ENCODE measurements around the gene RAD51B.

Gene RAD51B

GRCh38 chr14:68473794-68474193, 654.2 kb downstream of the RAD51B start:
- no peak overlapping the region for H3K4me3 ChIP-seq (ENCODE audit: low read length)
- no peak for TF ChIP-seq CTCF (conservative IDR thresholded peaks at IDR 0.05; ENCODE audit: low read depth, low read length)
- DNase-seq (ENCODE audit: low read depth): no peak

GRCh38 chr14:68474741-68475140, 655.2 kb downstream of the RAD51B start:
- TF ChIP-seq CTCF (conservative IDR thresholded peaks at IDR 0.05; ENCODE audit: low read depth, low read length): no peak
- no peak for DNase-seq (ENCODE audit: low read depth)
- no peak overlapping the region for H3K4me3 ChIP-seq (ENCODE audit: low read length)

DNA sequence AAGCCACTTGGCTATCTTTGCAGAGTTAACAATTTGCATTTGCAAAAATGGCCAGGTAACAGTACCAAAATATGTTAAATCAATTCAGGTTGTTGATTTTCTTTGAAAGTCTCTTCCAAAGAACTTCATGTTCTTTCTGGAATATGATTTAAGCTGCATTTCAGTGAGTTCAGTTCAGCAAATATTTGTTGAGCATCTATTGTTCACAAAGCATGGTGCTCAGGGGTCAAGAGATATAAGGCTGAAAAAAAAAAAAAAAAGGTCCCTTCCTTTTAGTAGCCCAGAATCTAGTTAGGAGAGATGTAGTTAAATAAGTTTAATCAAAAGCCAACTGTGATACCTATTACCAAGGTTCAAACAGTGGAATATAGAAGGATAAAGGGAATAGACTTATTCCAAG, 656.2 kb downstream of the RAD51B start:
- DNase-seq (ENCODE audit: low read depth): no peak
- TF ChIP-seq CTCF (conservative IDR thresholded peaks at IDR 0.05; ENCODE audit: low read depth, low read length): no peak
- no peak overlapping the region for H3K4me3 ChIP-seq (ENCODE audit: low read length)

- peak; percentile 99 for DNase-seq (ENCODE audit: low read depth)
- no peak for TF ChIP-seq CTCF (conservative IDR thresholded peaks at IDR 0.05; ENCODE audit: low read depth, low read length)
- no peak overlapping the region for H3K4me3 ChIP-seq (ENCODE audit: low read length)
Observed at GRCh38 chr14:68476212-68477109, 656.9 kb downstream of the RAD51B start.

DNA sequence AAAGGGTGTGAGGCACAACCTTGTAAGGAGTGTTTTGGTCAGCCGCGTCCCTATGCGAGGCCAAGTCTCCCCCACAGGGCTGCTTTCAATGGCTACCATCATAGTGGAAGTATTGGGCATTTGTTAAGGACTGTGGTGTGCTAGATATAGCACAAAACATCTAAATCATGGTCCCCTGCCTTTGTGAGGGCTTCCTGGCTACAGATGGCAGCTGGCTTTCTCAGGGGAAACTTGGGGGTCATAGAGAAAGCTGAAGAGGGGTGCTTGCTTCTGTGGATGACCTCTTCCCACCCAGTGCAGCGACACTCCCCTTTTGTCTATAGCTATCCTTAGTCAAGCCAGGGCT, 657.5 kb downstream of the RAD51B start:
- H3K4me3 ChIP-seq (ENCODE audit: low read length): no peak overlapping the region
- no peak for TF ChIP-seq CTCF (conservative IDR thresholded peaks at IDR 0.05; ENCODE audit: low read depth, low read length)
- DNase-seq (ENCODE audit: low read depth): no peak

DNA sequence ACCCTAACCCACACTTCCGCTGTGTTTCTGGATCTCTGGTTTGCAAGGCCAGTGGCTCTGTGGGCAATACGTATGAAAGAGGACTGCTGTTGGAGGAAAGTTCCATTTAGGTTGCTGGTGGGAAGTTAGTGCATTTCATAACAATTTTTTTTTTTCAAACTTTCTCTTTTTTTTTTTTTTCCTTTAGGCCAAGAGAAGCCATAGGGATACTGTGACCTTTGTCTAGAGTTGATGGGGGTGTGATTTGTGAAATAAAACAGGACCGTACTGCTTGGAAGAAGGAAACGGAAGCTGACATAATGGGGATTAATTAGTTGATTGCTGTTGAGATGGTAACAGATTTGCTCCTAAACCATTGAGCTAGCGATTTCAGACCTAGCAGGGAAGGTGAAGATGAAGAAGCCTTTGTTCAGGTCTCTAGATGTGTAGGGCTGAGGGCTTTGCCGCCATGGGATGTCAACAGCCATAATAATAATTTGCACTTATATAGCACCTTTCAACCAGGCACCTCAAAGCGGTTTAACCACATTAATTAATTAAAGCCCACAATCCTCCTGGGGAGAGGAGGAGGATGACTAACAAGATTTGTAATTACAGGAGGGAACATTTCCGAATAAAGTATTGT, 658.0 kb downstream of the RAD51B start:
- DNase-seq (ENCODE audit: low read depth): no peak
- H3K4me3 ChIP-seq (ENCODE audit: low read length): no peak overlapping the region
- no peak for TF ChIP-seq CTCF (conservative IDR thresholded peaks at IDR 0.05; ENCODE audit: low read depth, low read length)

- TF ChIP-seq CTCF (conservative IDR thresholded peaks at IDR 0.05; ENCODE audit: low read depth, low read length): no peak
- no peak for DNase-seq (ENCODE audit: low read depth)
- no peak overlapping the region for H3K4me3 ChIP-seq (ENCODE audit: low read length)
Observed at GRCh38 chr14:68479247-68479646, 659.7 kb downstream of the RAD51B start.
